H9 (cell line): ENCODE data around the gene ARHGEF25. TPM values are rescaled to one million over a fixed set of nuclear protein-coding genes. Genes with fewer than 3 reads are reported as not detected.

Source experiments
- DNase-seq: peaks from one replicate; pipeline ENCODE4 v3.0.0-alpha.2; 2017
- H2AFZ ChIP-seq: one replicate; pipeline ENCODE4 v1.6.1; 2013; ENCODE audit warnings: mild to moderate bottlenecking, low read length, control low read depth, moderate library complexity
- H2AK5ac ChIP-seq: 2 replicates; pipeline ENCODE4 v1.6.1; 2013; ENCODE audit warnings: low read length, control low read depth, mixed read lengths; ENCODE audit not compliant: insufficient read length
- H2BK120ac ChIP-seq: one replicate; pipeline ENCODE4 v1.6.1; 2013; ENCODE audit warnings: low read depth, mild to moderate bottlenecking, low read length, control low read depth, inconsistent platforms; ENCODE audit not compliant: poor library complexity, severe bottlenecking
- H2BK12ac ChIP-seq: 2 replicates; pipeline ENCODE4 v1.6.1; 2013; ENCODE audit warnings: low read length, control low read depth, mixed read lengths, low read depth; ENCODE audit not compliant: insufficient read length
- H2BK15ac ChIP-seq: 2 replicates; pipeline ENCODE4 v1.6.1; 2013; ENCODE audit warnings: low read depth, low read length, control low read depth
- H2BK20ac ChIP-seq: one replicate; pipeline ENCODE4 v1.6.1; 2013; ENCODE audit warnings: low read depth, mild to moderate bottlenecking, low read length, control low read depth, inconsistent platforms; ENCODE audit not compliant: poor library complexity, severe bottlenecking
- H2BK5ac ChIP-seq: 2 replicates; pipeline ENCODE4 v1.6.1; 2013; ENCODE audit warnings: low read length, control low read depth, mixed read lengths; ENCODE audit not compliant: insufficient read length
- H3K14ac ChIP-seq: 2 replicates; pipeline ENCODE4 v1.6.1; 2013; ENCODE audit warnings: low read length, control low read depth; ENCODE audit not compliant: insufficient read depth
- H3K18ac ChIP-seq: 2 replicates; pipeline ENCODE4 v1.6.1; 2013; ENCODE audit warnings: low read depth, mild to moderate bottlenecking, mixed read lengths, low read length, control low read depth; ENCODE audit not compliant: insufficient read length
- H3K23ac ChIP-seq: 2 replicates; pipeline ENCODE4 v1.6.1; 2013; ENCODE audit warnings: low read length, control low read depth, mixed read lengths, low read depth; ENCODE audit not compliant: insufficient read length
- H3K23me2 ChIP-seq: 2 replicates; pipeline ENCODE4 v1.6.1; 2013; ENCODE audit warnings: low read depth, mild to moderate bottlenecking, mixed read lengths, low read length, control low read depth; ENCODE audit not compliant: insufficient read length, poor library complexity, severe bottlenecking
- H3K27ac ChIP-seq: 2 replicates; pipeline ENCODE4 v1.5.1; 2013; ENCODE audit warnings: low read length, control low read depth, mixed read lengths, low read depth; ENCODE audit not compliant: insufficient read length
- H3K27me3 ChIP-seq: 2 replicates; pipeline ENCODE4 v1.6.1; 2013; ENCODE audit warnings: low read length, control low read depth, inconsistent platforms; ENCODE audit not compliant: insufficient read depth
- H3K4ac ChIP-seq: 2 replicates; pipeline ENCODE4 v1.6.1; 2013; ENCODE audit warnings: low read depth, mild to moderate bottlenecking, control low read depth, inconsistent platforms, low read length, moderate library complexity
- H3K4me1 ChIP-seq: 2 replicates; pipeline ENCODE4 v1.6.1; 2013; ENCODE audit warnings: low read length, control low read depth, inconsistent platforms; ENCODE audit not compliant: insufficient read depth
- H3K4me2 ChIP-seq: 2 replicates; pipeline ENCODE4 v1.6.1; 2013; ENCODE audit warnings: low read length, control low read depth, mixed read lengths; ENCODE audit not compliant: insufficient read length, insufficient read depth
- H3K56ac ChIP-seq: 2 replicates; pipeline ENCODE4 v1.6.1; 2013; ENCODE audit warnings: low read depth, mild to moderate bottlenecking, mixed read lengths, low read length, control low read depth; ENCODE audit not compliant: insufficient read length
- H3K79me1 ChIP-seq: 2 replicates; pipeline ENCODE4 v1.6.1; 2013; ENCODE audit warnings: low read depth, mild to moderate bottlenecking, moderate library complexity, low read length, control low read depth, inconsistent platforms; ENCODE audit not compliant: insufficient read depth, poor library complexity, severe bottlenecking
- H3K79me2 ChIP-seq: 2 replicates; pipeline ENCODE4 v1.6.1; 2013; ENCODE audit warnings: low read length, control low read depth, inconsistent platforms; ENCODE audit not compliant: insufficient read depth
- H3K9ac ChIP-seq: 2 replicates; pipeline ENCODE4 v1.6.1; 2013; ENCODE audit warnings: low read length, control low read depth, mixed read lengths; ENCODE audit not compliant: insufficient read length; ENCODE audit errors: extremely low read depth
- H3K9me3 ChIP-seq: one replicate; pipeline ENCODE4 v1.6.1; 2013; ENCODE audit warnings: low read depth, low read length, inconsistent platforms; ENCODE audit not compliant: control insufficient read depth
- H3T11ph ChIP-seq: one replicate; pipeline ENCODE4 v1.6.1; 2013; ENCODE audit warnings: mild to moderate bottlenecking, low read length, control low read depth, inconsistent platforms
- H4K20me1 ChIP-seq: one replicate; pipeline ENCODE4 v1.6.1; 2013; ENCODE audit not compliant: control insufficient read depth, insufficient read length, insufficient read depth
- H4K5ac ChIP-seq: 2 replicates; pipeline ENCODE4 v1.6.1; 2013; ENCODE audit warnings: low read depth, mild to moderate bottlenecking, mixed read lengths, low read length, control low read depth; ENCODE audit not compliant: insufficient read length
- H4K8ac ChIP-seq: replicated peaks from 2 replicates; pipeline ENCODE4 v1.6.1; 2013; ENCODE audit warnings: low read length, control low read depth, mixed read lengths, low read depth; ENCODE audit not compliant: insufficient read length
- H4K91ac ChIP-seq: 2 replicates; pipeline ENCODE4 v1.6.1; 2013; ENCODE audit warnings: low read depth, mild to moderate bottlenecking, moderate library complexity, mixed read lengths, low read length, control low read depth; ENCODE audit not compliant: insufficient read length
- H3K27ac Mint-ChIP-seq, 3 experiments: 2 replicates in 2 of 3; 3 replicates in 1 of 3; pipeline ENCODE4 v1.8.0; 2020 to 2021; ENCODE audit warnings: mixed read lengths in 3 of 3, mild to moderate bottlenecking in 1 of 3, moderate library complexity in 1 of 3
- H3K27me3 Mint-ChIP-seq: 2 replicates; pipeline ENCODE4 v1.8.0; 2021; ENCODE audit warnings: low read depth, mild to moderate bottlenecking, moderate library complexity, mixed read lengths
- H3K36me3 Mint-ChIP-seq, 3 experiments: 2 replicates in 2 of 3; 3 replicates in 1 of 3; pipeline ENCODE4 v1.8.0; 2020 to 2021; ENCODE audit warnings: low read depth in 3 of 3, mixed read lengths in 3 of 3; ENCODE audit not compliant: insufficient read depth in 1 of 3
- H3K4me1 Mint-ChIP-seq, 2 experiments: 2 replicates each; pipeline ENCODE4 v1.8.0; 2020; ENCODE audit warnings: mixed read lengths in 2 of 2
- H3K4me3 Mint-ChIP-seq, 2 experiments: 2 replicates in 1 of 2; 3 replicates in 1 of 2; pipeline ENCODE4 v1.8.0; 2020 to 2021; ENCODE audit warnings: mild to moderate bottlenecking in 2 of 2, mixed read lengths in 2 of 2, moderate library complexity in 1 of 2
- H3K9me3 Mint-ChIP-seq, 2 experiments: 2 replicates in 1 of 2; 3 replicates in 1 of 2; pipeline ENCODE4 v1.8.0; 2020; ENCODE audit warnings: mild to moderate bottlenecking in 2 of 2, mixed read lengths in 2 of 2, moderate library complexity in 1 of 2
- CTCF ChIP-seq: fragments of 200-600 bp; sonication (generic); conservative IDR thresholded peaks from 3 replicates; pipeline ENCODE4 v1.8.0; 2021; ENCODE audit warnings: antibody characterized with exemption, mild to moderate bottlenecking
- WGBS: extraction: QIAGEN DNeasy Blood & Tissue Kit; methylation state at CpG from one replicate; pipeline ENCODE4 v1.1.7; 2013; ENCODE audit warnings: missing lambda C conversion rate, low lambda C conversion rate, mixed read lengths; ENCODE audit not compliant: insufficient read length; ENCODE audit errors: extremely low coverage; 5-methylcytosine and 5-hydroxymethylcytosine counted together
- total RNA-seq: library from RNA; stranded (reverse); gene quantifications from 2 replicates; pipeline ENCODE4 v1.2.1, GENCODE V29; 2021

ARHGEF25 gene
- total RNA-seq, 1 experiment from 2014 or later: 22.6 TPM

- H2BK5ac ChIP-seq: no peak overlapping the region
- no CpG with 5 or more reads among the region's 67 CpGs for WGBS
- peak overlapping the region; percentile 66 to 87 for H3K4me3 Mint-ChIP-seq
- no peaks in the 10 kb centered on the region for H3K9me3 ChIP-seq
- peaks cover 12 to 27% of the 10 kb centered on the region in 2 experiments for H3K4me1 Mint-ChIP-seq
- H3K79me2 ChIP-seq: no peaks in the 10 kb centered on the region
- H3T11ph ChIP-seq: no peak overlapping the region
- H2AFZ ChIP-seq: no peak overlapping the region
- no peak overlapping the region for H2BK20ac ChIP-seq
- no peak overlapping the region for H4K8ac ChIP-seq
- no peaks in the 10 kb centered on the region; the same call in 1 of the 2 replicates for H3K4me1 ChIP-seq
- peaks cover 3% of the 10 kb centered on the region for H4K20me1 ChIP-seq
- no peak overlapping the region for H2BK12ac ChIP-seq
- H3K27ac ChIP-seq: no peak overlapping the region
- H3K14ac ChIP-seq: no peak overlapping the region
- no peaks in the 10 kb centered on the region for H3K79me1 ChIP-seq
- no peaks in the 10 kb centered on the region for H3K36me3 Mint-ChIP-seq
- peak; percentile 64 for DNase-seq
- H3K56ac ChIP-seq: no peak overlapping the region
- no peak for TF ChIP-seq CTCF
- H3K27me3 ChIP-seq: peaks cover 50% of the 10 kb centered on the region
- no peak overlapping the region for H4K5ac ChIP-seq
- peaks cover 23% of the 10 kb centered on the region for H3K23me2 ChIP-seq
- H3K27me3 Mint-ChIP-seq: peaks cover 76% of the 10 kb centered on the region
- H2BK120ac ChIP-seq: no peak overlapping the region
- no peak overlapping the region for H2AK5ac ChIP-seq
- H3K27ac Mint-ChIP-seq: no peak overlapping the region
- H3K9me3 Mint-ChIP-seq: no peaks in the 10 kb centered on the region
- no peak overlapping the region for H4K91ac ChIP-seq
- no peak overlapping the region for H3K4ac ChIP-seq
- peak overlapping the region; percentile 69 for H3K4me2 ChIP-seq
- no peak overlapping the region for H3K9ac ChIP-seq
- no peak overlapping the region for H3K23ac ChIP-seq
- H2BK15ac ChIP-seq: no peak overlapping the region
- H3K18ac ChIP-seq: no peak overlapping the region
Measured at GRCh38 chr12:57632073-57632957, 21.1 kb downstream of the ARHGEF25 start.
